Fibroblast of the aortic adventitia (primary cell): ENCODE measurements around the gene TSHZ2. TPM values are rescaled to one million over a fixed set of nuclear protein-coding genes. Genes with fewer than 3 reads are reported as not detected.
A peak's percentile ranks its signal among the peaks of the same experiment; 100 is the strongest.

Source experiments
- DNase-seq: peaks from one replicate; pipeline ENCODE4 v3.0.0-alpha.2; 2010; ENCODE audit warnings: low read depth
- H3K4me3 ChIP-seq: 2 replicates; pipeline ENCODE4 v1.5.1; 2011; ENCODE audit warnings: low read depth, mild to moderate bottlenecking, control low read depth, low read length, moderate library complexity
- total RNA-seq: library from RNA; depleted of rRNA; stranded (reverse); fragments of >200 nt; gene quantifications from 2 replicates; pipeline ENCODE4 v1.2.3, GENCODE V29; 2012; ENCODE audit warnings: low replicate concordance
- TF ChIP-seq, protein P1 (sequence below): IDR thresholded peaks from 2 replicates; pipeline ENCODE4 v1.5.1; 2011; ENCODE audit warnings: mild to moderate bottlenecking, low read length, control low read depth, inconsistent platforms; ENCODE audit not compliant: insufficient read depth

TSHZ2 gene
- total RNA-seq, 1 donor = 6.9 TPM

DNA sequence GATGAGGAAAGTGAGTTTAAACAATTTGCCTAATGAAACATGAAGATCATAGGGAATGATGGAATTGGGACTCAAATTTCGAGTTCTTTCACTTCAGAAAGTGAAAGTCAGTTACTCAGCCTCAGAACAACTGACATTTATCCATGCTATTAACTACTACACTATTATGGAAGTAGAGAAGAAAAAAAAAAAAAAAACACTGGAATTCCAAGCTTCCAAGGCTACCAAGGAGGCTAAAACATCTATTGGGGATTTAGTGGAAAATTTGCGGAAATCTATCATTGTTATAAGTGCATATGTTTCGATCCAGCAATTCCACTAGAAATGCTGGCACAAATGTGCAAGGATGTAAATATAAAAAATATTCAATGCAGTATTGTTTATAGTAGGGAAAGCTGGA is 70.4 kb downstream of the TSHZ2 start:
- no peak for DNase-seq
- no peak overlapping the region for H3K4me3 ChIP-seq
- TF ChIP-seq, protein P1, sequence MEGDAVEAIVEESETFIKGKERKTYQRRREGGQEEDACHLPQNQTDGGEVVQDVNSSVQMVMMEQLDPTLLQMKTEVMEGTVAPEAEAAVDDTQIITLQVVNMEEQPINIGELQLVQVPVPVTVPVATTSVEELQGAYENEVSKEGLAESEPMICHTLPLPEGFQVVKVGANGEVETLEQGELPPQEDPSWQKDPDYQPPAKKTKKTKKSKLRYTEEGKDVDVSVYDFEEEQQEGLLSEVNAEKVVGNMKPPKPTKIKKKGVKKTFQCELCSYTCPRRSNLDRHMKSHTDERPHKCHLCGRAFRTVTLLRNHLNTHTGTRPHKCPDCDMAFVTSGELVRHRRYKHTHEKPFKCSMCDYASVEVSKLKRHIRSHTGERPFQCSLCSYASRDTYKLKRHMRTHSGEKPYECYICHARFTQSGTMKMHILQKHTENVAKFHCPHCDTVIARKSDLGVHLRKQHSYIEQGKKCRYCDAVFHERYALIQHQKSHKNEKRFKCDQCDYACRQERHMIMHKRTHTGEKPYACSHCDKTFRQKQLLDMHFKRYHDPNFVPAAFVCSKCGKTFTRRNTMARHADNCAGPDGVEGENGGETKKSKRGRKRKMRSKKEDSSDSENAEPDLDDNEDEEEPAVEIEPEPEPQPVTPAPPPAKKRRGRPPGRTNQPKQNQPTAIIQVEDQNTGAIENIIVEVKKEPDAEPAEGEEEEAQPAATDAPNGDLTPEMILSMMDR = no peak

- TF ChIP-seq, protein P1 = no peak
- no peak for DNase-seq
- H3K4me3 ChIP-seq = no peak overlapping the region
Measured at GRCh38 chr20:53044296-53044695, 72.1 kb downstream of the TSHZ2 start.

GRCh38 chr20:53045941-53046340 is 73.8 kb downstream of the TSHZ2 start:
- peak; percentile 8 for DNase-seq
- TF ChIP-seq, protein P1 = no peak
- H3K4me3 ChIP-seq = no peak overlapping the region

DNA sequence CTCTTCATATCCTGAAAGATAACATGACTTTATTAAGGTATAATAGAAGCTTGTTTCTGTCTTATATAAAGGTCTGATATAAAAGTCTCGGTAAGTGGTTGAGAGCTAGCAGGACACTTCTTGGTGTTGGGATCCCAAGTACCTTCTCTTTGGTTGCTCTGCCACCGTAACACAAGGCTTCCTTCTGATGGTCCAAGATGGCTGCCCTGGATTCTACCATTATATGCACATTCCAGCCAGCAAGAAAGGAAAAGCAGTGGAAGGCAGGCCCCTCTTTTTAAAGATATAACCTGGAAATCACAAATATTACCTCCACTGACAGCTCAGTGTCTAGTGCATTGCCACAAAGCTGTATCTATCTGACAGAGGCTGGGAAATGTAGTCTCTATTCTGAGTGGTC is 75.0 kb downstream of the TSHZ2 start:
- DNase-seq = no peak
- H3K4me3 ChIP-seq = no peak overlapping the region
- TF ChIP-seq, protein P1 = no peak

DNA sequence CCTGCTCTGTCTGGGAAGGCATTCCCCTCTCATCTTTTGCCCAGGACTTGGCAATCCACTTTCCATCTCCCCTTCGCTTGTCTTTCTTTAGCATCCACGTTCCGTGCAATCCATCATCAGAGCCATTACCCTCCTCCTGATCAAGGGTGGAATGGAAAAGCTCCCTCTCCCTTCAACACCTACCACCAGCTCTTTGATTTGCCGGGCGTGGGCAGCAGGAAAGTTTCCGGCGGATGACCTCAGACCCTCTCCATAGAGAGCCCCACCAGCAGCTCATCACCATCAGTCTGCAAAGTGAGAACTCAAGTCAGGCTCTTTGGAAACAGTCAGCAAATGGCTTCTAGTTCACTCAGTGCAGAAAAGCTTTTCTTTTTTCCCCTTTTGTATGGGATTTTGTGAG is 76.2 kb downstream of the TSHZ2 start:
- TF ChIP-seq, protein P1 = no peak
- DNase-seq = no peak

GRCh38 chr20:53050338-53050737 is 78.2 kb downstream of the TSHZ2 start:
- no peak overlapping the region for H3K4me3 ChIP-seq
- TF ChIP-seq, protein P1 = no peak
- DNase-seq = no peak

More for the DNA sequence above, 76.2 kb downstream of the TSHZ2 start:
- H3K4me3 ChIP-seq = no peak overlapping the region

DNA sequence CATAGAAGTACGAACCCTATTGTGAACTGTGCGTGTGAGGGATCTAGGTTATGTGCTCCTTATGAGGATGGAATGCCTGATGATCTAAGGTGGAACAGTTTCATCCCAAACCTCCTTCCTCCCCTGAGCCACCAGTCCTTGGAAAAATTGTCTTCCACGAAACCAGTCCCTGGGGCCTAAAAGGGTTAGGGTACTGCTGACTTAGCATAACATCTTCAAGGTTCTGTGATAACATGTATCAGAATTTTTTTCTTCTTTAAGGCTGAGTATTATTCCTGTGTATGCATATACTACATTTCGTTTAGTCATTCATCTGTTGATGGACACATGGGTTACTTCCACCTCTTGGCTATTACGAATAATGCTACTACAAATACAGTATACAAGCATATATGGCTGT is 80.2 kb downstream of the TSHZ2 start:
- no peak for DNase-seq
- TF ChIP-seq, protein P1 = no peak
- no peak overlapping the region for H3K4me3 ChIP-seq
